ENCODE results near the gene SUOX. TPM values are rescaled to one million over a fixed set of nuclear protein-coding genes. Genes with fewer than 3 reads are reported as not detected.
A peak's percentile ranks its signal among the peaks of the same experiment; 100 is the strongest.

The SUOX gene
- total RNA-seq, 3 donors from 2014 or later = 24.6 to 30.2 (median 29.9) TPM

DNA sequence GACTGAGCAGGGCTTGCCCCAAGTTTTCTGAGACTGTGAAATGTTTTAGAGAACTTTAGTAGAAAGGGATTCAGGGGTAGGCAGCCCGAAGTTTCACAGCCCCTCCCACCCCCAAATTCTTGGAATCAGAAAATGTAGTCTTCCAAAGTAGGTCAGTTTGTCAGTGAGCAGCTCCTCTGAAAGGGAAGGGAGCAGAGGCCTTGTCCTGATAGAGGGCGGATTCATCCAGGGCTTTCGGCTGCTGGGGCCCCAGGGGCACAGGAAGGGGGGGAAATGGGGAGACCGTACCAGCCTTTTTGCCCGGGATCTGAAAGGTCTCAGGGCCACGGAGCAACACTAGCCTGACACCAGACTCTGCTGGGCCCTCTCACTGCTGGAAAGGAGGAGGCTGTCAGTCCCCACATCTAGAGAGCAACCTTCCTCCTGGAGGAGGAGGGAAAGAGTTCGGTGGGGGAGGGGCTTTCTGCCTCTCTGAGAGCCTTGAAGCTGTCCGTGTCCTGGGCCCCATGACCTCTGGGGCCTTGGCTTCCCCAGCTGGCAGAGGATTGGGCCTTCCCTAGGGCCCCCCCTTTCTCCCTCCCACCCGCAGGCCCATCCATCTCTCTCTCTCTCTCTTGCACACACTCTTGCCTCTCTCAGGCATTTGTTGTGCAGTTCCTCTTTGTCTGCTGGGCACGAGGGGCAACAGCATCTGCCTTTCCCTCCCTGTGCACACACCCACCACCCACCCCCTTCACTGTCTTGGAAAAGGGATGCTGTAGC, 23.5 kb downstream of the SUOX start, which contains the start of gene IKZF4:
IKZF4 (plus strand) TSS at position 621 of the 762 bp plus-strand sequence. CDS start 451 bp downstream, outside the sequence.
- Histone ChIP-seq H3K36me3 (no peaks in the 10 kb centered on the region), H3K27me3 (no peaks in the 10 kb centered on the region), H3K9me3 (no peaks in the 10 kb centered on the region), H3K4me1 (no peaks in the 10 kb centered on the region), H3K27ac (peak within 1 kb of the TSS; percentile 64 to 90), H3K4me3 (peak within 1 kb of the TSS; percentile 16 to 61 (median 39))
- no peak for DNase-seq (ENCODE audit: low spot score in 2 of 2)
- TF ChIP-seq POLR2AphosphoS5 (IDR thresholded peaks at IDR 0.05) = peak in 1 of 3 donors; percentile 49
- TF ChIP-seq, protein P1, sequence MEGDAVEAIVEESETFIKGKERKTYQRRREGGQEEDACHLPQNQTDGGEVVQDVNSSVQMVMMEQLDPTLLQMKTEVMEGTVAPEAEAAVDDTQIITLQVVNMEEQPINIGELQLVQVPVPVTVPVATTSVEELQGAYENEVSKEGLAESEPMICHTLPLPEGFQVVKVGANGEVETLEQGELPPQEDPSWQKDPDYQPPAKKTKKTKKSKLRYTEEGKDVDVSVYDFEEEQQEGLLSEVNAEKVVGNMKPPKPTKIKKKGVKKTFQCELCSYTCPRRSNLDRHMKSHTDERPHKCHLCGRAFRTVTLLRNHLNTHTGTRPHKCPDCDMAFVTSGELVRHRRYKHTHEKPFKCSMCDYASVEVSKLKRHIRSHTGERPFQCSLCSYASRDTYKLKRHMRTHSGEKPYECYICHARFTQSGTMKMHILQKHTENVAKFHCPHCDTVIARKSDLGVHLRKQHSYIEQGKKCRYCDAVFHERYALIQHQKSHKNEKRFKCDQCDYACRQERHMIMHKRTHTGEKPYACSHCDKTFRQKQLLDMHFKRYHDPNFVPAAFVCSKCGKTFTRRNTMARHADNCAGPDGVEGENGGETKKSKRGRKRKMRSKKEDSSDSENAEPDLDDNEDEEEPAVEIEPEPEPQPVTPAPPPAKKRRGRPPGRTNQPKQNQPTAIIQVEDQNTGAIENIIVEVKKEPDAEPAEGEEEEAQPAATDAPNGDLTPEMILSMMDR (IDR thresholded peaks at IDR 0.05) = no peak
- intact Hi-C loops (cut with DNase I; ENCODE audit: low total_unique reads) = no loop called here

- H3K4me1 ChIP-seq = no peaks in the 10 kb centered on the region
- no peaks in the 10 kb centered on the region for H3K36me3 ChIP-seq
- no peaks in the 10 kb centered on the region for H3K9me3 ChIP-seq
- H3K27ac ChIP-seq = peak overlapping the region; percentile 64 to 90
- intact Hi-C loops (cut with DNase I; ENCODE audit: low total_unique reads) = no loop called here
- no peak for DNase-seq (ENCODE audit: low spot score in 2 of 2)
- TF ChIP-seq POLR2AphosphoS5 (IDR thresholded peaks at IDR 0.05) = no peak
- TF ChIP-seq, protein P1 (IDR thresholded peaks at IDR 0.05) = no peak
- TF ChIP-seq POLR2A (IDR thresholded peaks at IDR 0.05) = no peak
- peak overlapping the region in 2 of 3 donors; percentile 39 to 61 for H3K4me3 ChIP-seq
- H3K27me3 ChIP-seq = no peaks in the 10 kb centered on the region
Measured at GRCh38 chr12:56021889-56022497, 24.9 kb downstream of the SUOX start.

DNA sequence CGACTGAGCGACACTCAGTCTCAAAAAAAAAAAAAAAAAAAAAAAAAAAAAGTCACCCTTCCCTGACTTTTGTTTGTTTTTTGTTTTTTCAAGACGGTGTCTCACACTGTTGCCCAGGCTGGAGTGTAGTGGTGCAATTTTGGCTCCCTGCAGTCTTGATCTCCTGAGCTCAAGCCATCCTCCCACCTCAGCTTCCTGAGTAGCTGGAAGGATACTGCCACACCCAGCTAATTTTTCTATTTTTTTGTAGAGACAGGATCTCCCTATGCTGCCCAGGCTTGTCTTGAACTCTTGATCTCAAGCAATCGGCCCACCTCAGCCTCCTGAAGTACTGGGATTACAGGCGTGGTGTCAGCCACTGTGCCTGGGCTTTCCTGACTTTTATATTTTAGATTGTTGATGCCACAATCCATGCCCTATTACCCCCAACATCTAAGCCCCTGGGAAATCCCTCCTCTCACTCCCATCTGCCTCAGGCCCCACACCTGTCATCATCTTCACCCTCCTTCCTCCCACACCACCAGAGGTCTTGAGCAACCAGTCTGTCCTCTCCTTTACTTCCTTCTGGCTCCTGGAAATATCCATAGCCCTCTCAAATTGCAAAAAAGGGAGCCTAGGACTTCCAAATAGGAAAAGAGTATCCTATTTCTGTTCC, 31.6 kb downstream of the SUOX start:
- no peaks in the 10 kb centered on the region for H3K4me1 ChIP-seq
- no peaks in the 10 kb centered on the region for H3K36me3 ChIP-seq
- no peak overlapping the region for H3K4me3 ChIP-seq

GRCh38 chr12:56029166-56029519, 32.1 kb downstream of the SUOX start:
- DNase-seq (ENCODE audit: low spot score in 2 of 2) = no peak
- Histone ChIP-seq H3K4me1 (no peaks in the 10 kb centered on the region), H3K9me3 (no peaks in the 10 kb centered on the region), H3K36me3 (no peaks in the 10 kb centered on the region), H3K27ac (peak overlapping the region; percentile 61 to 64), H3K4me3 (no peak overlapping the region), H3K27me3 (no peaks in the 10 kb centered on the region)
- TF ChIP-seq POLR2AphosphoS5 (IDR thresholded peaks at IDR 0.05) (no peak), POLR2A (IDR thresholded peaks at IDR 0.05) (no peak)
- TF ChIP-seq, protein P1 (IDR thresholded peaks at IDR 0.05) = no peak
- intact Hi-C loops (cut with DNase I; ENCODE audit: low total_unique reads) = no loop called here

More for the DNA sequence above, 31.6 kb downstream of the SUOX start:
- no peak for DNase-seq (ENCODE audit: low spot score in 2 of 2)
- H3K27ac ChIP-seq = peak overlapping the region; percentile 61 to 64
- no peaks in the 10 kb centered on the region for H3K9me3 ChIP-seq
- no peak for TF ChIP-seq POLR2AphosphoS5 (IDR thresholded peaks at IDR 0.05)
- TF ChIP-seq POLR2A (IDR thresholded peaks at IDR 0.05) = no peak
- TF ChIP-seq, protein P1 (IDR thresholded peaks at IDR 0.05) = no peak
- intact Hi-C loops (cut with DNase I; ENCODE audit: low total_unique reads) = no loop called here
- H3K27me3 ChIP-seq = no peaks in the 10 kb centered on the region
